Osteocyte (in vitro differentiated cells): ENCODE data around the gene GMCL2. TPM values are rescaled to one million over a fixed set of nuclear protein-coding genes. Genes with fewer than 3 reads are reported as not detected.

Experiments used
- DNase-seq: peaks from one replicate; pipeline ENCODE4 v3.0.0; 2021; ENCODE audit warnings: mixed read lengths; ENCODE audit not compliant: unreplicated experiment; ENCODE audit errors: extremely low spot score
- H3K27ac Mint-ChIP-seq: one replicate; pipeline ENCODE4 v1.8.0; 2021; ENCODE audit warnings: mild to moderate bottlenecking, mixed read lengths; ENCODE audit not compliant: unreplicated experiment
- H3K27me3 Mint-ChIP-seq: one replicate; pipeline ENCODE4 v1.8.0; 2021; ENCODE audit warnings: mixed read lengths; ENCODE audit not compliant: unreplicated experiment
- H3K36me3 Mint-ChIP-seq: one replicate; pipeline ENCODE4 v1.8.0; 2021; ENCODE audit warnings: mixed read lengths; ENCODE audit not compliant: unreplicated experiment
- H3K4me1 Mint-ChIP-seq: one replicate; pipeline ENCODE4 v1.8.0; 2021; ENCODE audit warnings: mixed read lengths; ENCODE audit not compliant: unreplicated experiment
- H3K4me3 Mint-ChIP-seq: one replicate; pipeline ENCODE4 v1.8.0; 2021; ENCODE audit warnings: mild to moderate bottlenecking, moderate library complexity, mixed read lengths; ENCODE audit not compliant: unreplicated experiment
- H3K9me3 Mint-ChIP-seq: one replicate; pipeline ENCODE4 v1.8.0; 2021; ENCODE audit warnings: mixed read lengths; ENCODE audit not compliant: unreplicated experiment
- CTCF ChIP-seq: fragments of 200-600 bp; sonication (generic); IDR thresholded peaks from 2 replicates; pipeline ENCODE4 v1.5.0; 2021; ENCODE audit warnings: antibody characterized with exemption, mild to moderate bottlenecking, moderate library complexity
- total RNA-seq: library from RNA; stranded (reverse); gene quantifications from 2 replicates; pipeline ENCODE4 v1.2.1, GENCODE V29; 2021

Gene GMCL2
- total RNA-seq, 1 donor from 2014 or later = not detected

GRCh38 chr5:178216779-178217178 is 29.6 kb upstream of the GMCL2 start:
- peaks cover 6% of the 10 kb centered on the region for H3K4me1 Mint-ChIP-seq
- H3K9me3 Mint-ChIP-seq = no peaks in the 10 kb centered on the region
- no peak overlapping the region for H3K27ac Mint-ChIP-seq
- no peak for DNase-seq
- TF ChIP-seq CTCF = no peak
- H3K4me3 Mint-ChIP-seq = no peak overlapping the region
- no peaks in the 10 kb centered on the region for H3K27me3 Mint-ChIP-seq
- peaks cover 12% of the 10 kb centered on the region for H3K36me3 Mint-ChIP-seq

- no peak for TF ChIP-seq CTCF
- H3K9me3 Mint-ChIP-seq = no peaks in the 10 kb centered on the region
- no peak overlapping the region for H3K4me3 Mint-ChIP-seq
- peaks cover 16% of the 10 kb centered on the region for H3K36me3 Mint-ChIP-seq
- no peak for DNase-seq
- H3K27ac Mint-ChIP-seq = no peak overlapping the region
- H3K27me3 Mint-ChIP-seq = no peaks in the 10 kb centered on the region
- peaks cover 6% of the 10 kb centered on the region for H3K4me1 Mint-ChIP-seq
These were observed 28.9 kb upstream of the GMCL2 start for GRCh38 chr5:178216088-178216534.

GRCh38 chr5:178215280-178216002 is 28.3 kb upstream of the GMCL2 start:
- H3K27ac Mint-ChIP-seq = no peak overlapping the region
- TF ChIP-seq CTCF = no peak
- H3K27me3 Mint-ChIP-seq = no peaks in the 10 kb centered on the region
- H3K4me3 Mint-ChIP-seq = no peak overlapping the region
- peaks cover 6% of the 10 kb centered on the region for H3K4me1 Mint-ChIP-seq
- H3K36me3 Mint-ChIP-seq = peaks cover 21% of the 10 kb centered on the region
- DNase-seq = no peak
- H3K9me3 Mint-ChIP-seq = no peaks in the 10 kb centered on the region

- Mint-ChIP-seq H3K27me3 (no peaks in the 10 kb centered on the region), H3K4me1 (peaks cover 6% of the 10 kb centered on the region), H3K9me3 (no peaks in the 10 kb centered on the region), H3K36me3 (peaks cover 31% of the 10 kb centered on the region), H3K4me3 (no peak overlapping the region), H3K27ac (peak overlapping the region; percentile 57)
- no peak for TF ChIP-seq CTCF
- no peak for DNase-seq
These were observed 27.1 kb upstream of the GMCL2 start for GRCh38 chr5:178214160-178214803.

- Mint-ChIP-seq H3K4me1 (peaks cover 4% of the 10 kb centered on the region), H3K4me3 (no peak overlapping the region), H3K27ac (peak overlapping the region; percentile 57), H3K36me3 (peaks cover 36% of the 10 kb centered on the region), H3K27me3 (no peaks in the 10 kb centered on the region), H3K9me3 (no peaks in the 10 kb centered on the region)
- DNase-seq = no peak
- TF ChIP-seq CTCF = no peak
These were observed 26.6 kb upstream of the GMCL2 start for GRCh38 chr5:178213748-178214151.
